Muscle of leg (tissue), 11 donors: ENCODE results near the gene EIF6. TPM values are rescaled to one million over a fixed set of nuclear protein-coding genes. Genes with fewer than 3 reads are reported as not detected.
"Not testable (repeated sequence)": the region's sequence is repeated elsewhere in the genome, so short reads cannot be mapped to it uniquely, and the experiment has no call there.

Experiments
- DNase-seq: peaks from one replicate; pipeline ENCODE4 v3.0.0; 2013
- H3K27ac ChIP-seq: one replicate; pipeline ENCODE4 v1.5.1; 2013; ENCODE audit warnings: mild to moderate bottlenecking, low read length, control low read depth
- H3K27me3 ChIP-seq: one replicate; pipeline ENCODE4 v1.6.1; 2013; ENCODE audit warnings: low read length; ENCODE audit not compliant: control insufficient read depth, insufficient read depth
- H3K36me3 ChIP-seq: one replicate; pipeline ENCODE4 v1.6.1; 2013; ENCODE audit warnings: low read length; ENCODE audit not compliant: control insufficient read depth, insufficient read depth
- H3K4me1 ChIP-seq: one replicate; pipeline ENCODE4 v1.6.1; 2013; ENCODE audit warnings: low read length; ENCODE audit not compliant: control insufficient read depth, insufficient read depth
- H3K4me3 ChIP-seq: one replicate; pipeline ENCODE4 v1.5.1; 2013; ENCODE audit warnings: low read length, control low read depth
- H3K9me3 ChIP-seq: replicated peaks from 2 replicates; pipeline ENCODE4 v1.6.1; 2013; ENCODE audit warnings: low read depth, low read length; ENCODE audit not compliant: control insufficient read depth
- WGBS: methylation state at CpG from one replicate; pipeline ENCODE4 v1.1.5; 2013; ENCODE audit warnings: missing lambda C conversion rate; ENCODE audit not compliant: insufficient coverage; 5-methylcytosine and 5-hydroxymethylcytosine counted together
- polyA plus RNA-seq, 8 donors: library from polyadenylated mRNA; unstranded; fragments of 120-200 nt; gene quantifications; one replicate each; pipeline versions ENCODE4 v1.2.1 to v1.2.3, GENCODE V29; 2013; ENCODE audit warnings: inconsistent platforms in 1 of 8, low replicate concordance in 1 of 8; ENCODE audit not compliant: insufficient read length in 8 of 8, insufficient read depth in 1 of 8
- total RNA-seq: library from RNA; stranded (reverse); fragments of 120-200 nt; gene quantifications from one replicate; pipeline ENCODE4 v1.2.4, GENCODE V29; 2013

The EIF6 gene
- total and polyA plus RNA-seq, 9 donors, result 70.4 to 105 (median 83.9) TPM

GRCh38 chr20:35260426-35260825 is 24.1 kb downstream of the EIF6 start:
- H3K27me3 ChIP-seq, result no peaks in the 10 kb centered on the region
- no peak overlapping the region for H3K4me3 ChIP-seq
- H3K27ac ChIP-seq, result no peak overlapping the region
- WGBS, result 66% methylated on average over 3 of the region's 6 CpGs
- no peak for DNase-seq
- peaks cover 8% of the 10 kb centered on the region for H3K4me1 ChIP-seq
- no peaks in the 10 kb centered on the region for H3K9me3 ChIP-seq
- H3K36me3 ChIP-seq, result no peaks in the 10 kb centered on the region

- Histone ChIP-seq H3K36me3 (no peaks in the 10 kb centered on the region), H3K27ac (no peak overlapping the region), H3K4me3 (no peak overlapping the region), H3K4me1 (no peaks in the 10 kb centered on the region), H3K9me3 (no peaks in the 10 kb centered on the region), H3K27me3 (no peaks in the 10 kb centered on the region)
- WGBS, result 93% methylated on average over 3 of the region's 8 CpGs
- no peak for DNase-seq
These were observed 27.2 kb downstream of the EIF6 start for GRCh38 chr20:35257175-35257909.

GRCh38 chr20:35254448-35254999 is 30.0 kb downstream of the EIF6 start:
- DNase-seq, result no peak
- Histone ChIP-seq H3K36me3 (no peaks in the 10 kb centered on the region), H3K27ac (no peak overlapping the region), H3K9me3 (no peaks in the 10 kb centered on the region), H3K4me1 (no peaks in the 10 kb centered on the region), H3K27me3 (no peaks in the 10 kb centered on the region), H3K4me3 (no peak overlapping the region)
- WGBS, result 94% methylated on average over 11 of the region's 12 CpGs

GRCh38 chr20:35253010-35253409 is 31.6 kb downstream of the EIF6 start:
- Histone ChIP-seq H3K27me3 (no peaks in the 10 kb centered on the region), H3K27ac (no peak overlapping the region), H3K36me3 (no peaks in the 10 kb centered on the region), H3K4me3 (no peak overlapping the region), H3K9me3 (no peaks in the 10 kb centered on the region), H3K4me1 (no peaks in the 10 kb centered on the region)
- WGBS, result 86% methylated on average over 2 of the region's 3 CpGs
- DNase-seq, result no peak

- not testable (repeated sequence) for H3K4me1 ChIP-seq, H3K27me3 ChIP-seq, H3K9me3 ChIP-seq, DNase-seq, H3K36me3 ChIP-seq, H3K27ac ChIP-seq, H3K4me3 ChIP-seq
- 94% methylated on average over 1 of the region's 2 CpGs for whole genome bisulfite sequencing
These were observed 32.0 kb downstream of the EIF6 start for GRCh38 chr20:35252598-35252997.

- H3K27me3 ChIP-seq, result no peaks in the 10 kb centered on the region
- no peaks in the 10 kb centered on the region for H3K36me3 ChIP-seq
- H3K4me3 ChIP-seq, result no peak overlapping the region
- WGBS, result 100% methylated on average over 1 of the region's 2 CpGs
- H3K27ac ChIP-seq, result no peak overlapping the region
- no peaks in the 10 kb centered on the region for H3K4me1 ChIP-seq
- H3K9me3 ChIP-seq, result no peaks in the 10 kb centered on the region
- DNase-seq, result no peak
These were observed 32.5 kb downstream of the EIF6 start for GRCh38 chr20:35252037-35252461.

GRCh38 chr20:35251613-35251940 is 33.0 kb downstream of the EIF6 start:
- H3K4me1 ChIP-seq, result no peaks in the 10 kb centered on the region
- no peak overlapping the region for H3K4me3 ChIP-seq
- no peak overlapping the region for H3K27ac ChIP-seq
- H3K27me3 ChIP-seq, result no peaks in the 10 kb centered on the region
- no peaks in the 10 kb centered on the region for H3K36me3 ChIP-seq
- WGBS, result 100% methylated on average over 1 of the region's 2 CpGs
- no peaks in the 10 kb centered on the region for H3K9me3 ChIP-seq
- DNase-seq, result no peak

- WGBS, result 53% methylated on average over 5 of the region's 9 CpGs
These were observed 35.7 kb downstream of the EIF6 start for GRCh38 chr20:35248641-35249475.

GRCh38 chr20:35246723-35247122 is 37.8 kb downstream of the EIF6 start:
- Histone ChIP-seq H3K27me3 (no peaks in the 10 kb centered on the region), H3K36me3 (no peaks in the 10 kb centered on the region), H3K4me1 (no peaks in the 10 kb centered on the region), H3K4me3 (no peak overlapping the region), H3K9me3 (no peaks in the 10 kb centered on the region), H3K27ac (no peak overlapping the region)
- DNase-seq, result no peak
- WGBS, result 87% methylated on average over 12 of the region's 12 CpGs

More at GRCh38 chr20:35248641-35249475, 35.7 kb downstream of the EIF6 start:
- Histone ChIP-seq H3K27ac (no peak overlapping the region), H3K36me3 (no peaks in the 10 kb centered on the region), H3K27me3 (no peaks in the 10 kb centered on the region), H3K9me3 (no peaks in the 10 kb centered on the region), H3K4me1 (no peaks in the 10 kb centered on the region), H3K4me3 (no peak overlapping the region)
- DNase-seq, result no peak

- Histone ChIP-seq H3K4me3 (no peak overlapping the region), H3K4me1 (no peaks in the 10 kb centered on the region), H3K27ac (no peak overlapping the region), H3K36me3 (no peaks in the 10 kb centered on the region), H3K9me3 (no peaks in the 10 kb centered on the region), H3K27me3 (peaks cover 4% of the 10 kb centered on the region)
- WGBS, result 58% methylated on average over 2 of the region's 2 CpGs
- no peak for DNase-seq
These were observed 40.6 kb downstream of the EIF6 start for GRCh38 chr20:35243986-35244385.
